GM21786 (cell line): Measurements from ENCODE around the gene SND1.

Source experiments
- ATAC-seq: cut with Tn5 transposase; IDR thresholded peaks from one replicate; pipeline ENCODE4 v1.9.1; 2021; ENCODE audit not compliant: unreplicated experiment

The SND1 gene

GRCh38 chr7:127886248-127886647 lies 234.3 kb downstream of the SND1 start:
- no peak for ATAC-seq

GRCh38 chr7:127887096-127887495 lies 235.1 kb downstream of the SND1 start:
- no peak for ATAC-seq

- ATAC-seq, result no peak
These were observed 235.6 kb downstream of the SND1 start for GRCh38 chr7:127887631-127888030.

- no peak for ATAC-seq
These were observed 236.4 kb downstream of the SND1 start for GRCh38 chr7:127888411-127888810.

GRCh38 chr7:127888825-127889224 lies 236.8 kb downstream of the SND1 start:
- ATAC-seq, result no peak

GRCh38 chr7:127889677-127890076 lies 237.7 kb downstream of the SND1 start:
- ATAC-seq, result no peak

- ATAC-seq, result no peak
These were observed 238.7 kb downstream of the SND1 start for GRCh38 chr7:127890726-127891125.

GRCh38 chr7:127891144-127891543 lies 239.2 kb downstream of the SND1 start:
- ATAC-seq, result no peak

GRCh38 chr7:127891854-127892438 lies 240.0 kb downstream of the SND1 start:
- no peak for ATAC-seq

GRCh38 chr7:127892488-127893314 lies 240.7 kb downstream of the SND1 start:
- no peak for ATAC-seq

- ATAC-seq, result no peak
These were observed 241.6 kb downstream of the SND1 start for GRCh38 chr7:127893547-127893946.

GRCh38 chr7:127894588-127894987 lies 242.6 kb downstream of the SND1 start:
- no peak for ATAC-seq

GRCh38 chr7:127895360-127895759 lies 243.4 kb downstream of the SND1 start:
- ATAC-seq, result no peak

GRCh38 chr7:127895814-127896280 lies 243.9 kb downstream of the SND1 start:
- no peak for ATAC-seq

GRCh38 chr7:127896659-127897058 lies 244.7 kb downstream of the SND1 start:
- no peak for ATAC-seq

GRCh38 chr7:127897704-127898454 lies 245.9 kb downstream of the SND1 start:
- ATAC-seq, result no peak

- no peak for ATAC-seq
These were observed 247.4 kb downstream of the SND1 start for GRCh38 chr7:127899411-127899810.

GRCh38 chr7:127900141-127900540 lies 248.1 kb downstream of the SND1 start:
- no peak for ATAC-seq

GRCh38 chr7:127900732-127901685 lies 249.0 kb downstream of the SND1 start:
- ATAC-seq, result peak; percentile 39

GRCh38 chr7:127901895-127902703 lies 250.1 kb downstream of the SND1 start:
- ATAC-seq, result no peak
